H1 (cell line): ENCODE measurements around the gene PSPN. TPM values are rescaled to one million over a fixed set of nuclear protein-coding genes. Genes with fewer than 3 reads are reported as not detected.

ENCODE experiments used
- CTCF ChIA-PET: fragments of 300-600 bp; sonication (Branson Sonifier 250); formaldehyde crosslinking; loops from one replicate; lab custom pipeline; 2021; ENCODE audit not compliant: partially characterized antibody; lab: Charles Lee
- POLR2A ChIA-PET: fragments of 300-600 bp; sonication (Branson Sonifier 250); formaldehyde crosslinking; loops from one replicate; lab custom pipeline; 2021; ENCODE audit warnings: inconsistent platforms; ENCODE audit not compliant: partially characterized antibody; lab: Charles Lee
- DNase-seq, 2 experiments: peaks; one replicate each; pipeline versions ENCODE4 v3.0.0 to v3.0.0-alpha.2; 2010 to 2022; ENCODE audit warnings: low spot score in 2 of 2, low read depth in 1 of 2, mixed read lengths in 1 of 2
- FAIRE-seq: peaks from 2 replicates; lab custom pipeline; 2011; peaks lifted over from hg19 to GRCh38; lab: Jason Lieb, UNC
- H2AFZ ChIP-seq: 2 replicates; pipeline ENCODE4 v1.8.1; 2012; ENCODE audit warnings: low read length, inconsistent platforms
- H2AK5ac ChIP-seq: 2 replicates; pipeline ENCODE4 v1.6.1; 2013; ENCODE audit warnings: low read depth, low read length
- H2BK120ac ChIP-seq: replicated peaks from 2 replicates; pipeline ENCODE3; 2013; ENCODE audit warnings: low read depth, low read length, inconsistent platforms
- H2BK12ac ChIP-seq: 2 replicates; pipeline ENCODE4 v1.6.1; 2013; ENCODE audit warnings: low read depth, low read length
- H2BK15ac ChIP-seq: 2 replicates; pipeline ENCODE4 v1.6.1; 2013; ENCODE audit warnings: low read length
- H2BK20ac ChIP-seq: 2 replicates; pipeline ENCODE4 v1.6.1; 2013; ENCODE audit warnings: low read length
- H2BK5ac ChIP-seq: 2 replicates; pipeline ENCODE4 v1.6.1; 2013; ENCODE audit warnings: low read depth, low read length
- H3K14ac ChIP-seq: 2 replicates; pipeline ENCODE4 v1.6.1; 2013; ENCODE audit warnings: inconsistent platforms; ENCODE audit not compliant: insufficient read length
- H3K18ac ChIP-seq: 2 replicates; pipeline ENCODE4 v1.6.1; 2013; ENCODE audit warnings: low read length; ENCODE audit errors: extremely low read depth
- H3K23ac ChIP-seq: 2 replicates; pipeline ENCODE4 v1.6.1; 2013; ENCODE audit warnings: inconsistent platforms; ENCODE audit not compliant: insufficient read length
- H3K23me2 ChIP-seq: 2 replicates; pipeline ENCODE4 v1.6.1; 2013; ENCODE audit warnings: low read depth, low read length
- H3K27ac ChIP-seq: 2 replicates; pipeline ENCODE4 v1.6.1; 2011; ENCODE audit warnings: low read depth, low read length, inconsistent platforms
- H3K27me3 ChIP-seq, 4 experiments: replicated peaks in 1 of 4; 1 replicate in 1 of 4; 2 replicates in 3 of 4; pipeline versions ENCODE4 v1.6.1 to v1.8.1; 2011 to 2013; ENCODE audit warnings: low read length in 3 of 4, mild to moderate bottlenecking in 3 of 4, inconsistent platforms in 2 of 4, mixed read lengths in 2 of 4, moderate library complexity in 1 of 4; ENCODE audit not compliant: control insufficient read depth in 3 of 4, insufficient read depth in 3 of 4; ENCODE audit errors: extremely low read depth in 1 of 4
- H3K36me3 ChIP-seq, 4 experiments: 2 replicates each; pipeline versions ENCODE4 v1.6.1 to v1.8.1; 2011 to 2013; ENCODE audit warnings: mild to moderate bottlenecking in 4 of 4, low read length in 3 of 4, moderate library complexity in 2 of 4, control low read depth in 1 of 4, inconsistent platforms in 1 of 4; ENCODE audit not compliant: insufficient read depth in 4 of 4, control insufficient read depth in 2 of 4
- H3K4ac ChIP-seq: replicated peaks from 2 replicates; pipeline ENCODE3; 2013; ENCODE audit warnings: low read length, low read depth, mixed read lengths, inconsistent platforms; ENCODE audit not compliant: insufficient read length
- H3K4me1 ChIP-seq, 4 experiments: replicated peaks in 1 of 4; 1 replicate in 1 of 4; 2 replicates in 3 of 4; pipeline versions ENCODE4 v1.6.1 to v1.8.1; 2011 to 2013; ENCODE audit warnings: low read length in 3 of 4, inconsistent platforms in 2 of 4, mixed read lengths in 1 of 4; ENCODE audit not compliant: insufficient read depth in 4 of 4, control insufficient read depth in 3 of 4
- H3K4me2 ChIP-seq, 2 experiments: 2 replicates each; pipeline versions ENCODE4 v1.6.1 to v1.8.1; 2011 to 2013; ENCODE audit warnings: low read depth in 2 of 2, low read length in 2 of 2, control low read depth in 1 of 2, inconsistent platforms in 1 of 2, mild to moderate bottlenecking in 1 of 2; ENCODE audit not compliant: insufficient read depth in 1 of 2
- H3K4me3 ChIP-seq, 4 experiments: fragments of 200-600, 300-600 bp in 1 of 4; sonication (generic), shearing (Covaris generic), sonication (Bioruptor Twin) in 1 of 4; 2 replicates each; pipeline versions ENCODE4 v1.5.1 to v1.8.1; 2011 to 2016; ENCODE audit warnings: low read length in 4 of 4, low read depth in 3 of 4, control low read depth in 2 of 4, inconsistent platforms in 2 of 4, mild to moderate bottlenecking in 2 of 4, mixed read lengths in 1 of 4, moderate library complexity in 1 of 4; ENCODE audit not compliant: insufficient read depth in 2 of 4; ENCODE audit errors: extremely low read depth in 1 of 4
- H3K56ac ChIP-seq: replicated peaks from 2 replicates; pipeline ENCODE3; 2013; ENCODE audit warnings: low read depth, mild to moderate bottlenecking, mixed read lengths, low read length, inconsistent platforms; ENCODE audit not compliant: insufficient read length
- H3K79me1 ChIP-seq: 2 replicates; pipeline ENCODE4 v1.6.1; 2013; ENCODE audit warnings: low read depth, low read length, control low read depth
- H3K79me2 ChIP-seq, 2 experiments: 2 replicates each; pipeline versions ENCODE4 v1.6.1 to v1.8.1; 2012 to 2013; ENCODE audit warnings: low read length in 2 of 2, mild to moderate bottlenecking in 2 of 2, inconsistent platforms in 1 of 2; ENCODE audit not compliant: insufficient read depth in 2 of 2, control insufficient read depth in 1 of 2
- H3K9ac ChIP-seq, 4 experiments: replicated peaks in 1 of 4; 1 replicate in 1 of 4; 2 replicates in 3 of 4; pipeline versions ENCODE4 v1.6.1 to v1.8.1; 2011 to 2013; ENCODE audit warnings: low read depth in 3 of 4, low read length in 3 of 4, control low read depth in 2 of 4, mild to moderate bottlenecking in 2 of 4, moderate library complexity in 2 of 4, inconsistent platforms in 1 of 4; ENCODE audit errors: extremely low read depth in 1 of 4
- H3K9me3 ChIP-seq, 2 experiments: 2 replicates each; pipeline versions ENCODE4 v1.6.1 to v1.8.1; 2012 to 2013; ENCODE audit warnings: mild to moderate bottlenecking in 2 of 2, moderate library complexity in 2 of 2, control low read depth in 1 of 2, inconsistent platforms in 1 of 2, low read depth in 1 of 2, low read length in 1 of 2, mixed read lengths in 1 of 2; ENCODE audit not compliant: insufficient read depth in 2 of 2
- H4K20me1 ChIP-seq, 2 experiments: replicated peaks in 1 of 2; 2 replicates each; pipeline versions ENCODE3 to v1.8.1; 2011 to 2013; ENCODE audit warnings: inconsistent platforms in 2 of 2, low read length in 2 of 2, mild to moderate bottlenecking in 1 of 2; ENCODE audit not compliant: insufficient read depth in 2 of 2, control insufficient read depth in 1 of 2
- H4K5ac ChIP-seq: 2 replicates; pipeline ENCODE4 v1.6.1; 2013; ENCODE audit warnings: low read length, low read depth, mixed read lengths, inconsistent platforms; ENCODE audit not compliant: insufficient read length
- H4K8ac ChIP-seq: 2 replicates; pipeline ENCODE4 v1.8.0; 2013; ENCODE audit warnings: mild to moderate bottlenecking, moderate library complexity, low read length, inconsistent platforms; ENCODE audit not compliant: insufficient read depth; ENCODE audit errors: extremely low read depth
- H4K91ac ChIP-seq: replicated peaks from 2 replicates; pipeline ENCODE3; 2013; ENCODE audit warnings: low read length, mixed read lengths, inconsistent platforms; ENCODE audit not compliant: insufficient read length
- BRCA1 ChIP-seq: IDR thresholded peaks from 2 replicates; pipeline ENCODE4 v1.6.1; 2012; ENCODE audit warnings: low read depth, low read length, improper control_type of control experiment
- CBX5 ChIP-seq: fragments of 300-800, 300-1000 bp; sonication (generic); IDR thresholded peaks from 2 replicates; pipeline ENCODE4 v1.7.1; 2016; ENCODE audit warnings: antibody characterized with exemption, low read length, low read depth
- CHD1 ChIP-seq: IDR thresholded peaks from 2 replicates; pipeline ENCODE4 v1.6.1; 2012; ENCODE audit warnings: low read depth, low read length, improper control_type of control experiment
- EP300 ChIP-seq, 2 experiments: IDR thresholded peaks; 1 replicate in 1 of 2; 2 replicates in 1 of 2; pipeline ENCODE4 v1.6.1; 2011 to 2012; ENCODE audit warnings: low read depth in 2 of 2, low read length in 2 of 2, mild to moderate bottlenecking in 2 of 2, borderline replicate concordance in 1 of 2, inconsistent platforms in 1 of 2, moderate library complexity in 1 of 2
- HDAC2 ChIP-seq, 2 experiments: fragments of 300-600 bp in 1 of 2; sonication (generic) in 1 of 2; IDR thresholded peaks; 2 replicates each; pipeline ENCODE4 v1.6.1; 2011 to 2012; ENCODE audit warnings: low read depth in 2 of 2, low read length in 2 of 2, mild to moderate bottlenecking in 2 of 2, moderate library complexity in 2 of 2, borderline replicate concordance in 1 of 2, inconsistent platforms in 1 of 2
- KDM4A ChIP-seq: IDR thresholded peaks from one replicate; pipeline ENCODE4 v1.7.1; 2012; ENCODE audit warnings: low read depth, mild to moderate bottlenecking, moderate library complexity, low read length, inconsistent platforms; ENCODE audit not compliant: severe bottlenecking
- NRF1 ChIP-seq: IDR thresholded peaks from 2 replicates; pipeline ENCODE4 v1.6.1; 2011; ENCODE audit warnings: mild to moderate bottlenecking, low read depth, low read length, improper control_type of control experiment
- POLR2A ChIP-seq, 2 experiments: IDR thresholded peaks; 1 replicate in 1 of 2; 2 replicates in 1 of 2; pipeline ENCODE4 v1.6.1; 2011; ENCODE audit warnings: low read depth in 2 of 2, low read length in 2 of 2, mild to moderate bottlenecking in 2 of 2; ENCODE audit errors: control extremely low read depth in 1 of 2
- RFX5 ChIP-seq: IDR thresholded peaks from 2 replicates; pipeline ENCODE4 v1.6.1; 2011; ENCODE audit warnings: low read depth, low read length, improper control_type of control experiment, borderline replicate concordance
- RXRA ChIP-seq: IDR thresholded peaks from 2 replicates; pipeline ENCODE4 v1.6.1; 2011; ENCODE audit warnings: low read depth, mild to moderate bottlenecking, low read length, moderate library complexity; ENCODE audit not compliant: insufficient read depth
- SIN3A ChIP-seq, 2 experiments: IDR thresholded peaks in 1 of 2; conservative IDR thresholded peaks in 1 of 2; 2 replicates each; pipeline ENCODE4 v1.6.1; 2011 to 2012; ENCODE audit warnings: low read length in 2 of 2, improper control_type of control experiment in 1 of 2, low read depth in 1 of 2, mild to moderate bottlenecking in 1 of 2
- SP4 ChIP-seq: IDR thresholded peaks from 2 replicates; pipeline ENCODE4 v1.6.1; 2012; ENCODE audit warnings: low read length, inconsistent platforms
- SRF ChIP-seq: IDR thresholded peaks from 2 replicates; pipeline ENCODE4 v1.6.1; 2011; ENCODE audit warnings: mild to moderate bottlenecking, low read depth, low read length, moderate library complexity
- WGBS, 2 experiments: shearing (Covaris generic) in 1 of 2; methylation state at CpG; one replicate each; pipeline versions ENCODE4 v1.1.6 to v1.1.7; 2013 to 2015; ENCODE audit warnings: low lambda C conversion rate in 2 of 2, mixed read lengths in 2 of 2, inconsistent platforms in 1 of 2, low coverage in 1 of 2, missing lambda C conversion rate in 1 of 2; ENCODE audit not compliant: insufficient replicate concordance in 2 of 2, insufficient coverage in 1 of 2, insufficient read length in 1 of 2; ENCODE audit errors: extremely low coverage in 1 of 2, missing lambda C conversion rate in 1 of 2; 5-methylcytosine and 5-hydroxymethylcytosine counted together
- polyA plus RNA-seq, 7 experiments: library from polyadenylated mRNA; depleted of rRNA in 3 of 7; stranded (reverse) in 5 of 7; unstranded in 2 of 7; fragments of >200 nt in 5 of 7; fragments of 200-250 nt in 2 of 7; gene quantifications; 1 replicate in 5 of 7; 2 replicates in 1 of 7; 4 replicates in 1 of 7; pipeline versions ENCODE4 v1.2.1 to v1.2.3, GENCODE V29; 2011 to 2013; ENCODE audit warnings: missing spikeins in 2 of 7, mixed read lengths in 2 of 7
- total RNA-seq: library from RNA; stranded (reverse); fragmentation: NEBNext Ultra II Directional; extraction: Animal tissue kit (Norgen Biotek cat#: 25700); gene quantifications from 2 replicates; pipeline ENCODE4 v1.2.1, GENCODE V29; 2021

The PSPN gene
- total and polyA plus RNA-seq, 2 of the 8 experiments (the other 6 are each of a cell fraction or from before 2014, with no cell fraction given): 1.0 to 2.1 TPM

DNA sequence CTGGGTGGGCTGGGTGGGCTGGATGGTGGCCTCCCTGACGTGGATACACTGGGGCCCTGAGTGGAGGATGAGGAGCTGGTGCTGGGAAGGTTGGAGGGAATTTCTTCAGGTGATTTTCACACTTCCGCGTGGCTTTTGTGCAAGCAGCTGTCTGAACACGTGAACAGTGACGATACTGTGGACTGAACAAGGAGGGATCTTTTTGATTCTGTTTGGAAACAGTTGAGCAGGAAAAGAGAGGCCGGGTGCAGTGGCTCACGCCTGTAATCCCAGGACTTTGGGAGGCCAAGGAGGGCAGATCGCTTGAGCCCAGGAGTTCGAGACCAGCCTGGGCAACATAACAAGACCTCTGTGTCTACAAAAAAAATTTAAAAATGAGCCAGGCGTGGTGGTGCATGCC is 26.3 kb upstream of the PSPN start:
- H3K9ac ChIP-seq: no peak overlapping the region

More for the DNA sequence above, 26.3 kb upstream of the PSPN start:
- H3K4me1 ChIP-seq: no peaks in the 10 kb centered on the region
- no peak overlapping the region for H4K91ac ChIP-seq
- WGBS, 2 experiments: 86% methylated on average over 10 of the region's 10 CpGs; no CpG with 5 or more reads in 1 of the 2 experiments
- H3K14ac ChIP-seq: no peak overlapping the region
- no peak overlapping the region for H4K8ac ChIP-seq
- H3K4me3 ChIP-seq: no peak overlapping the region
- no peaks in the 10 kb centered on the region for H3K36me3 ChIP-seq
- H2BK15ac ChIP-seq: no peak overlapping the region
- H3K79me2 ChIP-seq: no peaks in the 10 kb centered on the region
- H3K18ac ChIP-seq: no peak overlapping the region
- no peak overlapping the region for H3K4ac ChIP-seq
- H3K27ac ChIP-seq: no peak overlapping the region
- TF ChIP-seq POLR2A (IDR thresholded peaks at IDR 0.05; ENCODE audit: control extremely low read depth in 1 of 2, low read depth in 2 of 2, low read length in 2 of 2) (no peak), NRF1 (no peak), SP4 (no peak), CHD1 (no peak), RXRA (no peak), EP300 (IDR thresholded peaks at IDR 0.05; ENCODE audit: borderline replicate concordance in 1 of 2, low read depth in 2 of 2, low read length in 2 of 2) (no peak), SIN3A (conservative IDR thresholded peaks at IDR 0.05 in 1 of 2, IDR thresholded peaks at IDR 0.05 in 1 of 2; ENCODE audit: low read depth in 1 of 2, low read length in 2 of 2) (no peak), RFX5 (no peak), KDM4A (no peak), SRF (no peak), HDAC2 (IDR thresholded peaks at IDR 0.05; ENCODE audit: borderline replicate concordance in 1 of 2, low read depth in 2 of 2, low read length in 2 of 2) (no peak), BRCA1 (no peak), CBX5 (no peak)
- no peak overlapping the region for H4K5ac ChIP-seq
- no peaks in the 10 kb centered on the region for H3K23me2 ChIP-seq
- DNase-seq (no peak), FAIRE-seq (no peak)
- CTCF ChIA-PET: interaction anchor here (2.7 kb wide), 1 partner anchor 10 kb away, joined by 11 read pairs; no protein-coding TSS in a partner anchor
- no peak overlapping the region for H2AK5ac ChIP-seq
- no peak overlapping the region for H2BK5ac ChIP-seq
- no peaks in the 10 kb centered on the region for H3K79me1 ChIP-seq
- no peak overlapping the region for H2BK12ac ChIP-seq
- H2BK120ac ChIP-seq: no peak overlapping the region
- POLR2A ChIA-PET: interaction anchor here (0.7 to 1.9 kb wide), 4 partner anchors 9 to 24 kb away, joined by 3 to 5 read pairs (median 4); partner anchors contain the start of gene GTF2F1
- no peaks in the 10 kb centered on the region for H4K20me1 ChIP-seq
- H2AFZ ChIP-seq: no peak overlapping the region
- no peak overlapping the region for H3K56ac ChIP-seq
- no peak overlapping the region for H2BK20ac ChIP-seq
- no peak overlapping the region for H3K4me2 ChIP-seq
- H3K27me3 ChIP-seq: no peaks in the 10 kb centered on the region; a peak in 1 of 7 replicates
- H3K23ac ChIP-seq: no peak overlapping the region
- no peaks in the 10 kb centered on the region for H3K9me3 ChIP-seq
